Inferior parietal cortex (tissue), 1 donor: ENCODE data around the gene SMIM9.

Experiments used
- DNase-seq: peaks from one replicate; pipeline ENCODE4 v3.0.0-alpha.2; 2016; ENCODE audit errors: extremely low spot score

SMIM9 gene

DNA sequence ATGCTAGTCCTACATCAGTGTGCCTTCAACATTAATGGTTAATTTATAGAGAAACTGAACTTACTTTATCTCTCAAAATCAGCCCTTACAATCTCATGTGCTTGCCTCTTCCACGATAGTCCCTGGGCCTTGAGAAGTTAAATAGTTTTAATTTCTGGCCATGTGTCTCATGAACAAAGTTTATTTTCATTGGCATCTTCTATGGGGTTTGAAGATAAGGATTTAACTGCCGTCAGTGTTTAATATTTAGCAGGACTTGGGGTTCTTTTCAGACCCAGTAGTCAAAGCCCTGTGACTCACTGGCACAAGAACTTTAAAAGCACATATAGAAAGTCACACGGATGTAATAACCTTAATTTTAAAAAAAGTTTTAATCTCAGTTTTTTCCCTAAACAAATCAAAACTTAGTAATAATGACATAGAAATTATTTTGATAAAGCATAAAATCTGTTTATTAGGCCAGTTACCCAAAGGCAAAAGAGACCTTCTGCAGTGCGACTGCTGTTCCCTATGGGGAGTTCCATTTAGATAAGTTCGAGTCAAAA, 19.1 kb downstream of the SMIM9 start:
- no peak for DNase-seq

DNA sequence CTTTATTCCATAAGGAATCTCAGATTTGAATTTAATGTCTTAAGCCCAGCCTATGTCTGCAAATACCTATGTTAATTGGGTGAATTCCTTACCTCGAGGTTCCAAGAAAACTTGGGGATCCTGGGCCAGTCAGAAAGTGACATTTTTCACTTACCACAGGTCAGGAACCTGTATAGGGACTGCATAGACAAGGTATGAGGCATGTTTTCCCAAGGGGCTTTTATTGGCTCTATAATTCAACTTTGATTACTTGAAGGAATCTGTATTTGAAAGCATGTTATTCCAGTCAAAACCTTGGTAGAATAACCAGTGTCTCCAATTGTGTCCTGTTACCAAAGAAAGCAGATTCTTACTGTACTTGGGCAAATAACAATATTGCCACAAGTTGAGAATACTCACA, 20.7 kb downstream of the SMIM9 start:
- DNase-seq: no peak

DNA sequence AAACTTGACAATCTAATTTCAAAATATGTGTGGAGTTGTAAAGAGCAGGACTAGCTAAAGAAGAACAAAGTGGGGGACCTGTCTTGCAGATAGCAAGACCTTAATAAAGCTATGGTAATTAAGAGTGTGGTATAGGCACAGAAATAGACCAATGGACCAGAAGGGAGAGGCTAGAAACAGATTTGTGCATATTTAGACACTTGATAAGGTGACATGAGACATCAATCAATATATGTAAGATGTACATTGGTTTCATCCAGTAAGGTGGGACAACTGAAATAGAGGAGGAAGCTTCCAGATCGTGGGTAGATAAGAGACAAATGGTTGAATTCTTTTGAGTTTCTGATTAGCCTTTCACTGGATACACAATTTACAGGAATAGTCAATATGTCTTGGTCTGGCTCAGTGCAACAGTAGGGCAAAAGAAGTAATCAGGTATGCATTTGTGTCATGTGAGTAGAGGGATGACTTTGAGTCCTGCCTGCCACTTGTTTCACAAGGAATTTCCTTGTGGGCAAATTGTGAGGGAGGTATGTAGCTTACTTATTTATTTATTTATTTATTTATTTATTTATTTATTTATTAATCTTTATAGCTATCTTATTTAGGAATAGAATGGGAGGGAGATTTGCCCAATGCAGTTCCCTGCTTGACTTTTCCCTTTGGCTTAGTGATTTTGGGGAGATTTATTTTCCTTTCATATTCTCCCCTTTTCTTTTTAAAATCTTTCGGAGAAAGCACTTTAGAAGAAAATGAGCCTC, 21.9 kb downstream of the SMIM9 start:
- no peak for DNase-seq

GRCh38 chrX:154809939-154810665, 24.4 kb downstream of the SMIM9 start:
- no peak for DNase-seq

- DNase-seq: no peak
Measured at GRCh38 chrX:154806837-154807501, 27.5 kb downstream of the SMIM9 start.

GRCh38 chrX:154805696-154806091, 28.8 kb downstream of the SMIM9 start:
- DNase-seq: no peak

DNA sequence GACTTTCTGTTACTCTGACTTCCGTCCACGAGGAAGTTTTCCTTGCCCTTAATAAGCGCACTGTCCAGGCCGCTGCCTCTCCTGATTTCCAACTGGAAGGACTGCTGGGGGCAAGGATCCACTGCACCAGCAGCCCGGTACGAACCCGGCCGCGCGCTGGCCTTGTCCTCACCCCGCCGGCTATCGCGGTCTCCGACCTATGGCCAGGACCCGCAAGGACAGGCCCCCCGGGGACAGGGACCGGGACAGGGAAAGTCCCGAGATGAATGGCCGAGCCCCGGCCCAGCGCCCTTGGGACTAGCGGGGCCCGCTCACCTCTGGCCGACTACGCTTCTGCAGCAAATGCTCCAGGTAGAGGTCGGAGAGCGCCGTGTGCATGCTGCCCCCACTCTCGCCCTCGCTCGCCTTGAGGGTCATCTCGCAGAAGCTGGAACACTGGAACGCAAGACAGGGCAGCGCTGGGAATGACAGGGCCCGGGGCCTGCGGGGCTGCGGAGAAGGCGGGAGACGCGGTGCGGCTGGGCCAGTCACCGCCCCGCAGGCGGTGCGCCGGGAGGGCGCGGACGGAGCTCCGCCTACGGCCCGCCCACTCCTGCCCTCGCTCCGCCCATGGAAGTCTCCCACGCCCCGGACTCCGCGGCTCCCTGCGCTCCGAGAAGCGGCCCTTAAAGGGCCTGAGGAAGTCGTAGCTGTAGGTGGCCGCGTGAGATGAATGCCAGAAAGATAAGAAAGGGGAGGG, 29.3 kb downstream of the SMIM9 start, which contains the start of gene MPP1:
MPP1 (minus strand) TSS at position 529 of the 739 bp plus-strand sequence; CDS start at position 417, 112 bp downstream.
- DNase-seq: peak; percentile 67

GRCh38 chrX:154804261-154804956, 30.1 kb downstream of the SMIM9 start:
- DNase-seq: no peak

DNA sequence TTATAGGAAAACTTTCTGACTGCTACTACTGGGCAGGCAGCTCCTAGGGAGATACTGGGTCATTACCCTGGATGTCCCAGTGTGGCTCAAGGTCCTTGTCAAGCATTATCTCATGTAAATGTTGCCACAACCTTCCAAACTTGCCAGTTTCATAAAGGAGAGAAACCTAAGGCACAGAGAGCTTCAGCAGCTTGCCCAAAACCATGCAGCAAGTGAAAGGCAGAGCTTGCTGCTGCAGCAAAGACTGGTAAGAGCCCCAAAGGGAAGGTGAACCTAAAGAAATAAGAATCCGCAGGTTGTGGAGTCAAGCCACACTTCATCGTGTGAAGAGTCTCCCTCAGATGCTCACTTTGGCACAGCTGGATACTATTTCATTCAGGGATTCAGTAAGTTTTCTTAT, 31.5 kb downstream of the SMIM9 start:
- DNase-seq: no peak

DNA sequence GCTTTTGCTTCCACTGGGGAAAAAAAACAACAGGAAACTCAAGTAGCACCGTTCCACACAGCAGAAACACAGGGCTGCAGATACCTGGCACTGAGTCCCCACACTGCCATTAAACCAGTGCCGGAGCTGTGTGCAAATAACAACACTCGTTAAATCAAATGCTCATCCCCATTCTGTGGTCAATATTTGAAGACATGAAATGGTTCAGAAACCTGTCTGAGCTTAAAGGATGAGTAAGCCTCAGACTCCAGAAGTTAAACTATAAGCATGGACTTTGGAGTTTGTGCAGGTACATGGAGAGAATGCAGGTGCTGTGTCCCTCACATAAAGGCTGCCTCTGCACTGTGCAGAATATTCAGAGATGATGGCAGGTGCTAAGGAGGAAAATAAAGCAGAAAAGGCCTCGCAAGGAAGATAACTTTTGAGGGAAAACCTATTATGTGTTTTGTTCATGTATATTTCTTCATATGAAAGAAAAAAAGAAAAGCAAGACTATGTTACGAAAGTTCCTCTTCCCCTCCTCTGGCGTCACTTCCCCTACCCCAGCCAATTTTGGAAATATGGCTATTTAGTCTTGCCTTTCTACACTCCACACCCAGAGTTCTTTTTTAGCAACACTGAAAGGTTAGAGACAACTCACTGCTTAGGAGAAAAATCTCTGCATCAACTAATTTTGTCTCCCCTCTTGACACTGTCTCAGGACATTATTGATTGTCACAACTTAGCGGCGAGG, 33.8 kb downstream of the SMIM9 start:
- DNase-seq: no peak

- no peak for DNase-seq
Measured at GRCh38 chrX:154799556-154800348, 34.7 kb downstream of the SMIM9 start.

DNA sequence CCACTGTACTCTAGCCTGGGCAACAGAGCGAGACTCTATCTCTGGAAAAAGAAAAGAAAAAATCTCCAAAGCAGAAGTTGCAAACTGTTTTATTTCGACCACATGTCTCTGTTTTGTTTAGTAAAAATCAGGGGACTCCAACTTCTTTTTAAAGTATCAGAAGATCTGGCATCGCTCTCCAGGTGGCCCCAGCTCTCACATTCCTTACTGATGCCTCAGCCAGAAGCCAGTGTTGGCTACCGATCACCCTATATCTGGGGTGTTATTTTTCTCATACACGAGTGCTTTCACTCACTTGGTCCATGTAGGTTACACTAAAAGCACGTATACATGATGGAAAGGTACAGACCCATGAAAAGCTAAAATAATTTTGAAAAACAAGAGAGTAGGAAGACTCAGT, 37.5 kb downstream of the SMIM9 start:
- no peak for DNase-seq

DNA sequence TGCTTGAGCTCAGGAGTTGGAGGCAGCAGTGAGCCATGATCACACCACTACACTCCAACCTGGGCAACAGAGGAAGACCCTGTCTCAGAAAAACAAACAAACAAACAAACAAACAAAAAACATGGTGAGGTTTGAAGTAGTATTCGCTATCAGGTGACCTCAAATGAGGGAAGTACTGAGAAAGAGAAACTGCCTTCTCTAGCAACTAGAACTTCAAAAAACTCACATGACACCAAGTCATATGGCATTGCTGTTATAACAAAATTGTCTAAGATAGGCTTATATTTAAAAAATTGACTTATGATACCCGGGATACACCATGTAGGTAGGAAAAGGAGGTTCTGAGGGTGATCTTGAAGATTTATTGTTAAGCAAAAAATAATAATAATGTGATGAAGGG, 39.4 kb downstream of the SMIM9 start:
- DNase-seq: no peak

DNA sequence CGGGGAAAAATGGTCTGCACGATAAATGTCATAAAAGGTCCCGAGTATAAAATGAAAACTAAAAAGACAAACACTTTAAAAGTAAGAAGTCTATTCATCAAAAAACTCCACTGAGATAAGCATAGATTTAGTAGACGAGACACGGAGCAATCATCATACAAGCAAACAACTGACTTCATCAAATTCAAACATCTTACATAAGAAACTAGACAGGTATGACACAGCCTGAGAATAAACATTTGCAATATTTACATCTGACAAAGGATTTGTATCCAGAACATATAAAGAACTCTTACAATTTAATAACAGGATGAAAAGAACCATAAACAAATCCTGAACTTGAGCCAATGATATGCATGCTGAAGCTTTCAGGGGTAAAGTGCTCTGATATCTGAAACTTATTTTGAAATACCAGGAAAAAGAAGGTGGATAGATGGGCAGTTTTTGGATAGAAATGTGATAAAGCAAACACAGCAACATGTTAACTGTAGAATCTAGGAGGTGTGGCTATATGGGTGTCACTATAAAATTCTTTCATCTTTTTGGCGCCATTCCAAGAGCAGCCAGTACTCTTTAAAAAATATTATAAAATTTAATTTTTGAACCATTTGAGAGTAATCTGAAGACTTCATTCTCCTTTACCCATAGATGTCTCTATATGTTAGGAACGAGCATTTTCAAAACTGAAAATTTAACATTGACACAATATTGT, 41.2 kb downstream of the SMIM9 start:
- DNase-seq: no peak

DNA sequence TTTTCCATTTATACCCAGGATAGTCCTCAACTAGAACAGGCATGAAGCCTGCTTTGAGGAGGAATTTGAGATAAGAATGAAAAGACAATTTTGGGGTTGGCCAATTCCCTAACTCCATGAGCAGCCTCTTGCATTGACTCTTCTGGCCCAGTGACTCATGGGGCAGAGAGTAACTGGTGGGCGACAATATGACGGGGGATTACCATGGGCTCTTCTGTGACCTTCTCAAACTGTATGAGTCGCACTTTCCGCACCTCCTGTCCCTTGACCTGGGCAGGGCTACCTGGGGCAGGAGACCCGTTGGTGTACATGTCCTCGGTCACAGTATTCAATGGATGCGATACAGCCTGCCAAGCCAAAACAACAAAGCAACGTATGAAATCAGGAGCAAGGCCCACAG, 42.5 kb downstream of the SMIM9 start:
- DNase-seq: no peak

- no peak for DNase-seq
Measured at GRCh38 chrX:154791467-154791866, 43.0 kb downstream of the SMIM9 start.

- DNase-seq: no peak
Measured at GRCh38 chrX:154785716-154786115, 48.7 kb downstream of the SMIM9 start.

GRCh38 chrX:154784149-154784995, 50.1 kb downstream of the SMIM9 start:
- DNase-seq: no peak
